ENCODE data around the gene PCNT. TPM values are rescaled to one million over a fixed set of nuclear protein-coding genes. Genes with fewer than 3 reads are reported as not detected.
"Not testable (repeated sequence)": the region's sequence is repeated elsewhere in the genome, so short reads cannot be mapped to it uniquely, and the experiment has no call there.

Gene PCNT
- total RNA-seq, 3 donors from 2014 or later = 20.4 to 36.9 (median 26.1) TPM

DNA sequence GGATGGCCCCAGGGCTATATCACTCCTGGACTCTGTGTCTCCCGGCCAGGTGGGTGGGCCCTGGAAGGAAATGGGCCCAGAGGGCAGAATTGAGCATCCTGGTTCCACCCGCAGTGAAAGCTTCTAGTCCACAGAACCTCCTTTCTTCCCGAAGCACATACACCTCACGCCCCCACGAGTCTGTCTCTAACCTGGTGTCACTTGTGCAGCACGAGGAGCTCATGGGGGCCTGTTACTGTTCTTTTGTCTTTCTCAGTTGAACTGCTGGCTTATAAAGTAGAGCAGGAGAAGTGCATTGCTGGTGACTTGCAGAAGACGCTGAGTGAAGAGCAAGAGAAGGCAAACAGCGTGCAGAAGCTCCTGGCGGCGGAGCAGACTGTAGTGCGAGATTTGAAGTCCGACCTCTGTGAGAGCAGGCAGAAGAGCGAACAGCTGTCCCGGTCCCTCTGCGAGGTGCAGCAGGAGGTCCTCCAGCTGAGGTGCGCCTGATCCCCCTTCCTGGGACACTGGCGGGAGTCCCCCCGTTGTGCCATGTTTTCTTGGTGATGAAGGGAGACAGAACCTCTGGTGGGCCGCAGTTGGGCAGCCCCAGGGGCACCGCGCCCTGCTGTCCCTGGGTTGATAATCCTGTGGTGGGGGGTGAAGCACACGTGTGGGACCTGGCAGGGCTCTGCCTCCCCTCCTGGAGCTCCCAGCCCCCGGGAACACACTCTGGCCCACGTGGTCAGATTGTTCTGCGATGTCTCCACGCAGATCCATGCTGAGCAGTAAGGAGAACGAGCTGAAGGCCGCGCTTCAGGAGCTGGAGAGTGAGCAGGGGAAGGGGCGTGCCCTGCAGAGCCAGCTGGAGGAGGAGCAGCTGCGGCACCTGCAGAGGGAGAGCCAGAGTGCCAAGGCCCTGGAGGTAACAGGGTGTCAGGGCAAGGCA lies 106.1 kb downstream of the PCNT start:
- TF ChIP-seq, protein P1, sequence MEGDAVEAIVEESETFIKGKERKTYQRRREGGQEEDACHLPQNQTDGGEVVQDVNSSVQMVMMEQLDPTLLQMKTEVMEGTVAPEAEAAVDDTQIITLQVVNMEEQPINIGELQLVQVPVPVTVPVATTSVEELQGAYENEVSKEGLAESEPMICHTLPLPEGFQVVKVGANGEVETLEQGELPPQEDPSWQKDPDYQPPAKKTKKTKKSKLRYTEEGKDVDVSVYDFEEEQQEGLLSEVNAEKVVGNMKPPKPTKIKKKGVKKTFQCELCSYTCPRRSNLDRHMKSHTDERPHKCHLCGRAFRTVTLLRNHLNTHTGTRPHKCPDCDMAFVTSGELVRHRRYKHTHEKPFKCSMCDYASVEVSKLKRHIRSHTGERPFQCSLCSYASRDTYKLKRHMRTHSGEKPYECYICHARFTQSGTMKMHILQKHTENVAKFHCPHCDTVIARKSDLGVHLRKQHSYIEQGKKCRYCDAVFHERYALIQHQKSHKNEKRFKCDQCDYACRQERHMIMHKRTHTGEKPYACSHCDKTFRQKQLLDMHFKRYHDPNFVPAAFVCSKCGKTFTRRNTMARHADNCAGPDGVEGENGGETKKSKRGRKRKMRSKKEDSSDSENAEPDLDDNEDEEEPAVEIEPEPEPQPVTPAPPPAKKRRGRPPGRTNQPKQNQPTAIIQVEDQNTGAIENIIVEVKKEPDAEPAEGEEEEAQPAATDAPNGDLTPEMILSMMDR (IDR thresholded peaks at IDR 0.05) = no peak
- intact Hi-C loops (cut with DNase I, micrococcal nuclease) = no loop called here
- Histone ChIP-seq H3K36me3 (ENCODE audit: low read depth) (peaks cover 10% of the 10 kb centered on the region), H3K9me3 (no peaks in the 10 kb centered on the region), H3K4me3 (no peak overlapping the region), H3K4me1 (ENCODE audit: low read depth) (no peaks in the 10 kb centered on the region)
- DNase-seq = peak in 1 of 3 donors; percentile 22
- no peak for ATAC-seq

DNA sequence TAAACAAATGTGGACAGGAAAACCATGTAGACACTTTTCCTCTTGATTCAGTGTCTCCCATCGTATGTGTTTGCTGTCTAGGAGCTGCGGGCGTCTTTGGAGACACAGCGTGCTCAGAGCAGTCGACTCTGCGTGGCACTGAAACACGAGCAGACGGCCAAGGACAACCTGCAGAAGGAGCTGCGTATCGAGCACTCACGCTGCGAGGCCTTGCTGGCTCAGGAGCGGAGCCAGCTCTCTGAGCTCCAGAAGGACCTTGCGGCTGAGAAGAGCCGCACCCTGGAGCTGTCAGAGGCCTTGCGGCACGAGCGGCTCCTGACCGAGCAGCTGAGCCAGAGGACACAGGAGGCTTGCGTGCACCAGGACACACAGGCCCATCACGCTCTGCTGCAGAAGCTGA lies 107.5 kb downstream of the PCNT start:
- TF ChIP-seq, protein P1 (IDR thresholded peaks at IDR 0.05) = no peak
- ATAC-seq (no peak), DNase-seq (peak in 1 of 3 donors; percentile 25)
- Histone ChIP-seq H3K9me3 (no peaks in the 10 kb centered on the region), H3K4me3 (no peak overlapping the region), H3K4me1 (ENCODE audit: low read depth) (no peaks in the 10 kb centered on the region), H3K36me3 (ENCODE audit: low read depth) (peaks cover 10% of the 10 kb centered on the region)
- intact Hi-C loops (cut with DNase I, micrococcal nuclease) = no loop called here

DNA sequence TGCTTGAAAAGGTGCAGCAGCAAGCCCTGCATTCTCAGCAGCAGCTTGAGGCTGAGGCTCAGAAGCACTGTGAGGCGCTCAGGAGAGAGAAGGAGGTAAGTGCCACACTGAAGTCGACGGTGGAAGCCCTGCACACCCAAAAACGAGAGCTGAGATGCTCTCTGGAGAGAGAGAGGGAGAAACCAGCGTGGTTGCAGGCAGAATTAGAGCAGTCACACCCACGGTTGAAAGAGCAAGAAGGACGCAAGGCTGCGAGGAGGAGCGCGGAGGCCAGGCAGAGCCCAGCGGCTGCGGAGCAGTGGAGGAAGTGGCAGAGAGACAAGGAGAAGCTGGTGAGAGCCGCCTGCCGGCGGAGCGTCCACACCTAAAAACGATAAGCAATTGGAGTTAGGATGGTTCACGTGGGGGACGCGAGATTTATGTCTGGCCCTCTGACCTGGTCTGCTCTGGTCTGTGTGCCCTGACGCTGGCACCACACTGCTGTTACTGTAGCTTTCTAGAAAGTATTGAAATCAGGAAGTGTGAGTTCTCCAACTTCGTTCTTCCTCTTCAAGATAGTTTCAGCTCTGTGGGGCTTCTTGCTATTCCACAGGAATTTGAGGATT lies 108.0 kb downstream of the PCNT start:
- DNase-seq = peak in 1 of 3 donors; percentile 52
- Histone ChIP-seq H3K4me3 (no peak overlapping the region), H3K4me1 (ENCODE audit: low read depth) (no peaks in the 10 kb centered on the region), H3K36me3 (ENCODE audit: low read depth) (peaks cover 10% of the 10 kb centered on the region), H3K9me3 (no peaks in the 10 kb centered on the region)
- intact Hi-C loops (cut with DNase I, micrococcal nuclease) = no loop called here
- TF ChIP-seq, protein P1 (IDR thresholded peaks at IDR 0.05) = no peak
- ATAC-seq = no peak

DNA sequence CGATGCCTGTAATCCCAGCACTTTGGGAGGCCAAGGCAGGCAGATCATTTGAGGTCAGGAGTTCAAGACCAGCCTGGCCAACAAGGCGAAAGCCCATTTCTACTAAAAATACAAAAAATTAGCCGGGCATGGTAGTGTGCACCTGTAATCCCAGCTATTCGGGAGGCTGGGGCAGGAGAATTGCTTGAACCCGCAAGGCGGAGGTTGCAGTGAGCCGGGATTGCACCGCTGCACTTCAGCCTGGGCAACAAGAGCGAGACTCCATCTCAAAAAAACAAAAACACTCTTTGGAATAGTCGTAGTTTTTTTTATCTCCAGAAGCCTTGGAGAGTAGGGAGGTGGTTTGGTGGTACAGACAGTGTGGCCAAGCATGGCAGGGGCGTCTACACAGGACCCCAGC lies 109.2 kb downstream of the PCNT start:
- H3K36me3 ChIP-seq (ENCODE audit: low read depth); intact Hi-C loops (cut with DNase I, micrococcal nuclease); H3K9me3 ChIP-seq; H3K4me3 ChIP-seq; H3K4me1 ChIP-seq (ENCODE audit: low read depth); ATAC-seq: not testable (repeated sequence)
- DNase-seq = peak in 1 of 3 donors; percentile 14

DNA sequence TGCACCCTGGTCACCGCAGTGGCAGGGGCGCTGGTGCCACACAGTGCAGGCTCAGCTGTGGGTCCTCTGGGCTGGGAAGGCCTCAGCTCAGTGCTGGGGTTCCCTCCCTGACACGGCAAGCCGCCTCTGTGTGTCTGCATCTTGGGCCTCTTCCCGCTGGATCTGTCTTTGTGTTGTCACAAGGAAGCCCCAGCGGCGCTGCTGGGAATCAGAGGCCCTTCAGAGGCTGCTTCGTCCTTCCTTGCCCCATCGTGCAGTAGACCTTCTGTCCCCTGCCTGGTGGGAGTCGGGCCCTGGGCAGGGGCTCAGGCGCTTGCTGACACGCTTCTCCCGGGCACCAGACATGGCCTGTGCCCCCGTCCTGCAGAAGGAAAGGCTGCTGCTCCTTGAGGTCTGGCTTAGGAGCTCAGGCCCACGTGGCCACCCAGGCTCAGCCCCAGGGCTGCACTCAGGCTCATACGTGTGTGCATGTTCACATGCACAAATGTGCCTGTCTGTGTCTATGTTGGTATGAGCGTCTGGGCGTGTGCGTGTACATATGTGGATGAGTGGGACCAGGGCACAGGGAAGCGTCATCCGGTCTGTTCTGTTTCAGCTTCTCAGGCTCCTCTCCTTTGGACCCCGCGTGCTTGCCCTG lies 110.5 kb downstream of the PCNT start:
- TF ChIP-seq, protein P1 (IDR thresholded peaks at IDR 0.05) = no peak
- intact Hi-C loops (cut with DNase I, micrococcal nuclease) = no loop called here
- H3K36me3 ChIP-seq (ENCODE audit: low read depth) = peaks cover 4% of the 10 kb centered on the region
- DNase-seq = peak in 1 of 3 donors; percentile 36
- H3K4me1 ChIP-seq (ENCODE audit: low read depth) = no peaks in the 10 kb centered on the region
- no peaks in the 10 kb centered on the region for H3K9me3 ChIP-seq
- ATAC-seq = peak; percentile 8
- H3K4me3 ChIP-seq = no peak overlapping the region
